ENCODE results near the gene SERPIND1.

The SERPIND1 gene

DNA sequence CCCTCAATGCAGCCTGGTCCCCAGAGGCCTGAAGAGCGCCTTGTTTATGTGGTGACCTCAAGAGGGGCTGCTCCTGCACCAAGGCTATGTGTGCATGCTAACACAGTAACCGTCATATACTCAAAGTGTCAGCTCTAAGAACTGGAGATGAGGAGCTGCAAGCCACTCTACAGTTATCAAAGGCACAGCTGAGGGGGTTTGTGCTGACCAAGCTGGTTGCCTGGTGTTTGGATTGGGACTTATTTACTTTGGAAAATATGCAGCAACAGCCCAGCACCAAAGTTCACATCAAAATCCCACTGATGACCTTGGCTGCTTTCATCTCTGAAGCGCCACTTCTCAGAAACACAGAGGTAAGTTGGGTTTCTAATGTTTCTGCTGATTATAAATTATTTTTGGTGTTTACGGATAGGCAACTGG, at the start of gene SERPIND1:
Gene SERPIND1, plus strand, starts transcription at position 321 of the 420 bp plus-strand sequence. CDS start 5,200 bp downstream, outside the sequence.
- no peak for TF ChIP-seq CTCF (IDR thresholded peaks at IDR 0.05)

DNA sequence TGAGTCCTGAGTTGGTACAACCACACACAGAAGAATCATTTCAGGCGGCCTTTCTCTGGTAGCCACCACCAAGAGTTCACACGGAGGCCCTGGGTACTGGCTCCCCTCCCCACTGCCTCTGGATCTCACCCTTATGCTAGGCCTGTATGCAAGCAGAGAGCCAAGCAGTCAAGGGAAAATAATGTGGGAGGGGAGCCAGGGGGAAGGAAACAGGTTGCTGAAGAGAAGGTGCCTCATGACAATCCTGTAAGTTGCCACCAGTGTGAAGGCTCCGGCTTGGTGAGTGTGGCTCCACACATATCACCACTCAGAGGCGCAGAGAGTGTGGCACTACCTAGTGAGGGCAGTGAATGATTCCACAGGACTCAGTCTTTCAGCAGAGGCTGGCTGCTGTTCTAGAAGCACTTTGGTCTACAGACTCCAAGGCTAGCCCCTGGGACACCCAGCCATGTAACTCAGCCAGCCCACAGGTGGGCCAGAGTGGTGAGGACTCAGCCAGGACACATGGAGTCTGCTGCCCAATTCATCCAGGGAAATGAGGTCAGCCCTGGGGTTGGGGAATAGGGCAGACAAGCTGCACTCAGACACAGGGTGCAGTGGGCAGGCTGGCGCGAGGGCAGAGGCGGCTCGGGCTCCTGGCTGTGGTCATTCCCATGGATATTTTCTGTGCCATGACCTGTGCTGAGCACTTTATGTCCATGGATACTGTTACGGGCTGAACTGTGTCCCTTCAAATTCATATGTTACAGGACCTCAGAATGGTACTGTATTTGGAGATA, 49.0 kb upstream of the SERPIND1 start:
- TF ChIP-seq CTCF (IDR thresholded peaks at IDR 0.05) = no peak

- no peak for TF ChIP-seq CTCF (IDR thresholded peaks at IDR 0.05)
Observed at GRCh38 chr22:20725987-20726558, 47.8 kb upstream of the SERPIND1 start.

DNA sequence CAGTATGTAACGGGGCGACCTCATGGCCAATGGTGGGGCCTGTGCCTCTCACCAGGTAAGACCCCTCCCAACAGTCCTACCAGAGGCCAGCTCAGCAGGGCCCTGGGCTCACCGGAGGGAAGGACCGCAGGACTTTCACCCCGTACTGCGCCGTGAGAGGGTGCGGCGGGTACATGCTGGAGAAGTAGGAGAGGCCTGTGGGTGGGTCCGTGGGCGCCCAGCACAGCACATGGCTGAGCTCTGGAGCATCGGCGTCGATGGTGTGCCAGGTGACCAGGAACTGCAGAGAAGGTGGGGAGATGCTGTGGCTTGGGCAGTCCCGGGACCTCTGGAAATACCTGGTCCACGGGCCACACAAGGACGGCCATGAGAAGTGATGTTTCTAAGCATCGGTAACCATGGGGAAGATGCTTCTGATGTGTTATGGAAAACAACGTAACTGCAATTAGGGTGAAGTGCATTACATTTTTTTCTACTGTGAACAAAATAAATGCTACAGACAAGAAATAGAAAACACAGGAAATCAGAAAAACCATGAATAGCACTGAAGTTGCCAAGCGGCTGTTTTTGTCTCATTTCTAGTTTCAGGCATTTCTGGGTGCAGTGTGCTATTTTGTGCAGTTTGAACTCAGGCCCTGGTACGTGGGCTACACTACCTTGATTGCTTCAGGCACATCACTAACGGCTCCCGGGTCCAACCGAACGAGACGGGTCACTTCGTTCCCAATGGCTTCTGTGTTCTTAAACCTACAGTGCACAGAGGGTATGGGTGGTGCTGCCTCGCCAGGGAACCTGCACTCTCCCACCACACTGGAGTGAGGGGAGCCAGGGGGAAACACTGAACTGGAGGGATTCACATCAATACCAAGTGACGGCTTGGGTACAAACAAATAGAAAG, 46.5 kb upstream of the SERPIND1 start:
- no peak for TF ChIP-seq CTCF (IDR thresholded peaks at IDR 0.05)

DNA sequence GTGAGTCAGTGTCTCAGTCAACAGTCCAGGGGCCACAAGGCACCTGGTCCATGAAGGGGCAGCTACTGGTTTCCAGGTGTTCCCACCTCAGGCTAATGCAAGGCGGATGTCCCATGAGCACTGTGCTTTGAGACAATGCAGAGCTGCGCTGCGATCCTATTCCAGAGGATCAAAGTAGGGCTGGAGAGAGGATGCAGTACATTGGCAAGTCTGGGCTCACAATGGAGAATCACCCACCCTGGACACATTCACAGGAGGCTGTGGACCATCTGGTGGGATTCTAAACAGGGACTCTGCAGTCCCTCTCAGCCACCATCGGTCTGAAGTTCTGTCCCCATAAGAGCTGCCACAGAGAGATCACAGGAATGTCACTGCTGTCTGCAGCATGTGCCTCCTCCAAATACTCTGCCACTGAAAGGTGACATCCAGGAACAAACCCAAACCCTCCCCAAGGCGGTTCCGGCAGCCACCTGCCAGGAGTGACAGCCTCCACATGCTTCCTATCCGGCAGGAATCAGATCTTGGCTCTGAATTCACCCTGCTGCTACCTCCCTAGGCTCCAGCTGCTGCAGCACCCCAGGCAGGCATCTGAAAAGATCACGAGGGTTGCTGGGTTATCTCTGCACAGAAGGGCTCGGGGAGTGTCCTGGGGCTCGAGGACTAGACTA, 45.3 kb upstream of the SERPIND1 start:
- no peak for TF ChIP-seq CTCF (IDR thresholded peaks at IDR 0.05)

DNA sequence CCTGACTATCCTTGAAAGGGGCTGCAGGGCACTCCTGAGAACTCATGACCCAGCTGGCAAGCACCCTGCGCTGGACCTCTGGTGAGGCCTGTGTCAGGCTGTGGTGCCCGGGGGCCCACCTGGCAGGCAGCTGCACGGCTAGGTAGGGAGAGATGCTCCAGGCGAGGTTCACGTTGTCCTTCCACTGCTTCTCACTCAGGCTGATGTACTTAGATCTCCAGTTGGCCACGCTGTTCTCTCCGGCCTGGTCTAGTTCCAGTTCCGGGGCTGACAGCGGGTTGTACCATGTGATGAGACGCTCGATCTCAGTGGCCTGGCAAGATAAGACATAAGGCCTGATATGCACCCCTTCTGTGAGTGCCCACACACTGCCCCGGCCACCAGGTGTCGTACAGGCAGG, 44.7 kb upstream of the SERPIND1 start:
- no peak for TF ChIP-seq CTCF (IDR thresholded peaks at IDR 0.05)
